ENCODE results near the gene PWP2. TPM values are rescaled to one million over a fixed set of nuclear protein-coding genes. Genes with fewer than 3 reads are reported as not detected.

PWP2 gene
- polyA plus RNA-seq, 1 donor (not counting 4 experiments of a cell fraction or from before 2014, with no cell fraction given): 27.3 TPM

GRCh38 chr21:44085491-44086321 is 21.5 kb upstream of the PWP2 start:
- Histone ChIP-seq H3K79me2 (ENCODE audit: control insufficient read depth, insufficient read depth, low read length) (no peaks in the 10 kb centered on the region), H3K4me2 (ENCODE audit: control insufficient read depth, extremely low read depth, insufficient read depth, low read depth, low read length) (no peak overlapping the region), H3K9me3 (ENCODE audit: control insufficient read depth, low read depth, low read length) (no peaks in the 10 kb centered on the region), H3K27ac (ENCODE audit: control insufficient read depth, insufficient read depth, low read length) (no peak overlapping the region), H3K9ac (ENCODE audit: control insufficient read depth, extremely low read depth, insufficient read depth, low read length) (no peak overlapping the region), H3K4me3 (ENCODE audit: control insufficient read depth in 2 of 3, extremely low read depth in 1 of 3, insufficient read depth in 2 of 3, low read depth in 1 of 3, low read length in 3 of 3) (no peak overlapping the region), H2AFZ (ENCODE audit: control insufficient read depth, low read length) (no peak overlapping the region), H3K9me1 (ENCODE audit: control insufficient read depth, extremely low read depth, insufficient read depth, low read length) (peaks cover 2% of the 10 kb centered on the region), H3K36me3 (ENCODE audit: control insufficient read depth in 2 of 2, extremely low read depth in 1 of 2, insufficient read depth in 2 of 2, low read length in 2 of 2) (peaks cover 40 to 49% of the 10 kb centered on the region in 2 experiments), H3K4me1 (ENCODE audit: control insufficient read depth, extremely low read depth, insufficient read depth, low read length) (peaks cover 7% of the 10 kb centered on the region), H4K20me1 (ENCODE audit: control insufficient read depth, extremely low read depth, insufficient read depth, low read length) (no peaks in the 10 kb centered on the region), H3K27me3 (ENCODE audit: control insufficient read depth, extremely low read depth, insufficient read depth, low read length) (no peaks in the 10 kb centered on the region)
- DNase-seq (ENCODE audit: low read depth, low spot score) (no peak), FAIRE-seq (no peak)
- dilution Hi-C loops (cut with MboI; ENCODE audit: extremely low pct_ligation_motif_present, low sequenced_read_pairs): no loop called here
- TF ChIP-seq CTCF (optimal IDR thresholded peaks at IDR 0.05 in 1 of 3, IDR thresholded peaks at IDR 0.05 in 1 of 3, conservative IDR thresholded peaks at IDR 0.05 in 1 of 3; ENCODE audit: extremely low read depth in 1 of 3, insufficient read depth in 2 of 3, low read length in 3 of 3) (no peak), EZH2 (IDR thresholded peaks at IDR 0.05; ENCODE audit: low read length) (no peak)

DNA sequence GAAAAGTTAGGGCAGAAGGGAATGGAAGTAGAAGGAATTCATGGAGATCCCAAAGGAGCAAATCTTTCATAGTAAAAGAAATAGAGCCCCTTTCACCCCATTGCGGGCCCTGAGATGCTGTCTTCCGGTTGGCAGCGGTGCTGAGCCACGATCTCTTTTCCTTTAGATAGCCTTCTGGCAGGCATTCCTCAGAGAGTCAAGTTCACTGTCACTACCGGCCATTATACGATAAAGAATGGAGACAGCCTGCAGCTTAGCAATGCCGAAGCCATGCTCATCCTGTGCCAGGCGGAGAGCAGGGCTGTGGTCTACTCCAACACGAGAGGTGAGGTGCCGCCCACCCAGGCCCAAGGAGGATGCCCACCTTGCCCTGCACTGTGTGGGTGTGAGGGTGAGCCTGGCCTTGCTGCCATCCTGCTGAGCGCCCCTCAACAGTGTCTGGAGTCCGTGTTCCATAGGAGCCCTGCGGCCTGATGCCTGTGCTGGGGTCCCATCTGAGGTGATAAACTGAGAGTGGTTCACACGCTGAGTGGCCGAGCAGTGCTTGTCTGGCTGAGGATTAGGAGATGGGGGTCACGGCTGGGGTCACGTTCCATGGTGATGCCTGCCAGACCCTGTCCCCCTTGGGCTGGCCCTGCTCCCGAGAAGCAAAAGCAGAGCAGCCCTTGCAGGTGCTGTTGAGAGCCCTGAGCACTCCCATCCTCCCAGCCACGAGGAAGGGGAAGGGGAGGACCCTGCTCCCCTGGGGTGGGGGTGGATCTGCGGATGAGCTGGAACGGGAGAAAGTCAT is 20.4 kb upstream of the PWP2 start:
- H3K9me3 ChIP-seq (ENCODE audit: control insufficient read depth, low read depth, low read length): no peaks in the 10 kb centered on the region
- H4K20me1 ChIP-seq (ENCODE audit: control insufficient read depth, extremely low read depth, insufficient read depth, low read length): no peaks in the 10 kb centered on the region
- DNase-seq (ENCODE audit: low read depth, low spot score): no peak
- peaks cover 2% of the 10 kb centered on the region for H3K9me1 ChIP-seq (ENCODE audit: control insufficient read depth, extremely low read depth, insufficient read depth, low read length)
- no peaks in the 10 kb centered on the region for H3K27me3 ChIP-seq (ENCODE audit: control insufficient read depth, extremely low read depth, insufficient read depth, low read length)
- no peak overlapping the region for H2AFZ ChIP-seq (ENCODE audit: control insufficient read depth, low read length)
- peaks cover 34 to 44% of the 10 kb centered on the region in 2 experiments for H3K36me3 ChIP-seq (ENCODE audit: control insufficient read depth in 2 of 2, extremely low read depth in 1 of 2, insufficient read depth in 2 of 2, low read length in 2 of 2)
- no peak overlapping the region for H3K9ac ChIP-seq (ENCODE audit: control insufficient read depth, extremely low read depth, insufficient read depth, low read length)
- H3K4me2 ChIP-seq (ENCODE audit: control insufficient read depth, extremely low read depth, insufficient read depth, low read depth, low read length): no peak overlapping the region
- FAIRE-seq: no peak
- TF ChIP-seq CTCF (optimal IDR thresholded peaks at IDR 0.05 in 1 of 3, IDR thresholded peaks at IDR 0.05 in 1 of 3, conservative IDR thresholded peaks at IDR 0.05 in 1 of 3; ENCODE audit: extremely low read depth in 1 of 3, insufficient read depth in 2 of 3, low read length in 3 of 3): no peak
- TF ChIP-seq EZH2 (IDR thresholded peaks at IDR 0.05; ENCODE audit: low read length): no peak
- no peak overlapping the region for H3K27ac ChIP-seq (ENCODE audit: control insufficient read depth, insufficient read depth, low read length)
- no peak overlapping the region for H3K4me3 ChIP-seq (ENCODE audit: control insufficient read depth in 2 of 3, extremely low read depth in 1 of 3, insufficient read depth in 2 of 3, low read depth in 1 of 3, low read length in 3 of 3)
- dilution Hi-C loops (cut with MboI; ENCODE audit: extremely low pct_ligation_motif_present, low sequenced_read_pairs): no loop called here
- no peaks in the 10 kb centered on the region for H3K79me2 ChIP-seq (ENCODE audit: control insufficient read depth, insufficient read depth, low read length)
- H3K4me1 ChIP-seq (ENCODE audit: control insufficient read depth, extremely low read depth, insufficient read depth, low read length): peaks cover 7% of the 10 kb centered on the region

Data from keratinocyte (primary cell).